ELR (cell line): ENCODE data around the gene ZNF646.

ENCODE experiments used
- DNase-seq: peaks from one replicate; pipeline ENCODE4 v3.0.0-alpha.2; 2015; ENCODE audit warnings: low read depth

The ZNF646 gene, protein sequence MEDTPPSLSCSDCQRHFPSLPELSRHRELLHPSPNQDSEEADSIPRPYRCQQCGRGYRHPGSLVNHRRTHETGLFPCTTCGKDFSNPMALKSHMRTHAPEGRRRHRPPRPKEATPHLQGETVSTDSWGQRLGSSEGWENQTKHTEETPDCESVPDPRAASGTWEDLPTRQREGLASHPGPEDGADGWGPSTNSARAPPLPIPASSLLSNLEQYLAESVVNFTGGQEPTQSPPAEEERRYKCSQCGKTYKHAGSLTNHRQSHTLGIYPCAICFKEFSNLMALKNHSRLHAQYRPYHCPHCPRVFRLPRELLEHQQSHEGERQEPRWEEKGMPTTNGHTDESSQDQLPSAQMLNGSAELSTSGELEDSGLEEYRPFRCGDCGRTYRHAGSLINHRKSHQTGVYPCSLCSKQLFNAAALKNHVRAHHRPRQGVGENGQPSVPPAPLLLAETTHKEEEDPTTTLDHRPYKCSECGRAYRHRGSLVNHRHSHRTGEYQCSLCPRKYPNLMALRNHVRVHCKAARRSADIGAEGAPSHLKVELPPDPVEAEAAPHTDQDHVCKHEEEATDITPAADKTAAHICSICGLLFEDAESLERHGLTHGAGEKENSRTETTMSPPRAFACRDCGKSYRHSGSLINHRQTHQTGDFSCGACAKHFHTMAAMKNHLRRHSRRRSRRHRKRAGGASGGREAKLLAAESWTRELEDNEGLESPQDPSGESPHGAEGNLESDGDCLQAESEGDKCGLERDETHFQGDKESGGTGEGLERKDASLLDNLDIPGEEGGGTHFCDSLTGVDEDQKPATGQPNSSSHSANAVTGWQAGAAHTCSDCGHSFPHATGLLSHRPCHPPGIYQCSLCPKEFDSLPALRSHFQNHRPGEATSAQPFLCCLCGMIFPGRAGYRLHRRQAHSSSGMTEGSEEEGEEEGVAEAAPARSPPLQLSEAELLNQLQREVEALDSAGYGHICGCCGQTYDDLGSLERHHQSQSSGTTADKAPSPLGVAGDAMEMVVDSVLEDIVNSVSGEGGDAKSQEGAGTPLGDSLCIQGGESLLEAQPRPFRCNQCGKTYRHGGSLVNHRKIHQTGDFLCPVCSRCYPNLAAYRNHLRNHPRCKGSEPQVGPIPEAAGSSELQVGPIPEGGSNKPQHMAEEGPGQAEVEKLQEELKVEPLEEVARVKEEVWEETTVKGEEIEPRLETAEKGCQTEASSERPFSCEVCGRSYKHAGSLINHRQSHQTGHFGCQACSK (N-terminal part only)

DNA sequence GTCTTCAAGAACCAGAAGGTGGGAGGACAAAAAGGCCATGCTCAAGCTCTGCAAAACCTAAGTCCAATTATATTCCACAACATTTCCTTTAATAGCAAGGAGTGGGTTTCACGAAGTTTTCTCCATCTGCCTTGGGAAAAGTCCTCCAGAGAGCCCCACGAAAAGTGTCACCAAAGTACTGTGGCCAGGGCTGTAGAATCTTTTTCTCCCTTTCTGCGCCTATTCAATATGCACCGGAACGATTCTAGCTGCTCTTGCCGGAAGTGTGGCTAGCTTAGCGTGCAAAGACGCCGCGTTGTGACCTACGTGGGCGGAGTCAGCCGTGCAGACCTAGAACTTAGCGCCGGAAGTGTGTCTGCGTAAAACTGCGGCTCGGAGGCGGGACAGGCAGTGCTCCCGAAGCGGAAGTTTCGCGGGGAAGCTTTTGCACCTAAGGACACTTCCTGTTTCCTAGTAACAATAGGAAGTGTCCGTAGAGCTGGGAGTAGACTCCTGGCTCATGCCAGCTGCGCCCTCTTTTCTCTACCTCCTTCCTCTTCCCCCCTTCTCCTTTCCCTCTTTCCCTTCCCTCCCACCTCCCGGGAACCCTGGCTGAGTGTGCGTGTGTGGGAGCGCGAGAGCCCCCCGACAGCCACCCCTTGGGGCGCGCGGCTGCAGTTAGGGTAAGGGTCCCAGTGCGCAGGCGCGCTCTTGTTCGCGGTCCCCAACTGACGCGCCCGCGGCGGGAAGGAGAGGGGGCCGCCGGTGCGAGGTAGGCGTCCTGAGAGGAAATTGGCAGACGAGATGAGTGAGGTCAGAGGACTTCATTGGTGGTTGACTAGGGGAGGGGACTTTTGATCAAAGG, at the start of gene ZNF646, which contains the start of gene ZNF668:
Gene ZNF646, plus strand, starts transcription at position 453 of the 844 bp plus-strand sequence. CDS start 1,903 bp downstream, outside the sequence.
Gene ZNF668, minus strand, starts transcription at position 271 of the 844 bp plus-strand sequence. CDS start 9,781 bp downstream, outside the sequence.
- DNase-seq = peak; percentile 100

DNA sequence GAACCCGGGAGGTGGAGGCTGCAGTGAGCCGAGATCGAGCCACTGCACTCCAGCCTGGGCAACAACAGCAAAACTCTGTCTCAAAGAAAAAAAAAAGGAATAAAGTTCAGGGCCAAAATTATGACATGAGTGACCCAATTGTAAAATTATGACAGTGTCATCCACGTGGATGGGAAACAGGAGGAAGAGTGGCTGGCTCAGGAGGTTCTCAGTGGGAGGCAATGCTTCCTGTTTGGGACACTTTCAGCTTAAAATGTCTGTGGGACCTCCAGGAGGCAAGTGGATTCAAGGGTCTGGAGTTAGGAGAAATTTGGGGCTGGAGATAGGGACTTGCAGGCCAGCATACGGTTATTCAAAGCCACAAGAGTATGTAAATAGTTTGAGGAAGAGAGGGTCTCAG, 48.9 kb upstream of the ZNF646 start:
- DNase-seq = no peak

DNA sequence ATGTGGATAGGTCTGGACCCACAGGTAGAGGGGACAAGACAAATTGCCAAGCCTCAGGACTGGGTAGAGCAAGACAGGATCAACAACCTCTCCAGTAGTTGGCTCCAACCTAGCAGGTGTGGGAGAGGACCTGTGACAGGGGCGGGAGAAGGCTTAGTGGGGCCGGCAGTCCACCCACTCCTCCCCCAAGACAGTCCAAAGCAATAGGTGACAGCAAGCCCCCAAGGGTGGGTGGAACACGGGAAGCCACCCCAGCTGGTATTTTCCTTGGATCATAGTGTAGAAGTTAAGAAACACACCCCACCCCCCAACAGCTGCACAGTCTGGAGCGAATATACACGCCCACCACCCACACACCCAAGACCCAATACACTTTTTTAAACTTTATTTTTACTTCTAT, 45.0 kb upstream of the ZNF646 start:
- DNase-seq = no peak

DNA sequence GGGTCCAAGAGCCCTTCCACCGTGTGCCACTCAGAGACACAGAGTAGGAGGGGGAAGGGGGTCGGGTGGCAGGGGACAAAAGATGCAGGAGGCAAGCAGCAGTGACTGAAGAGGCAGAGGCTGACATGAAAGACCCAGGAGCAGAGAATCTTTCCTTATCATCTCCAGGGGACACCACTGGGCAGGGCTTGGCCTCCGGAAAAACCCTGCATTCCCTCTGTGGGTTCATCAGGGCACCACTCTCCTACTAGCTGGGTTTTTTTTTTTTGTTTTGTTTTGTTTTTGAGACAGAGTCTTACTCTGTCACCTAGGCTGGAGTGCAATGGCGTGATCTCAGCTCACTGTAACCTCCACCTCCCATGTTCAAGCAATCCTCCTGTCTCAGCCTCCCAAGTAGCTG, 42.9 kb upstream of the ZNF646 start:
- no peak for DNase-seq

DNA sequence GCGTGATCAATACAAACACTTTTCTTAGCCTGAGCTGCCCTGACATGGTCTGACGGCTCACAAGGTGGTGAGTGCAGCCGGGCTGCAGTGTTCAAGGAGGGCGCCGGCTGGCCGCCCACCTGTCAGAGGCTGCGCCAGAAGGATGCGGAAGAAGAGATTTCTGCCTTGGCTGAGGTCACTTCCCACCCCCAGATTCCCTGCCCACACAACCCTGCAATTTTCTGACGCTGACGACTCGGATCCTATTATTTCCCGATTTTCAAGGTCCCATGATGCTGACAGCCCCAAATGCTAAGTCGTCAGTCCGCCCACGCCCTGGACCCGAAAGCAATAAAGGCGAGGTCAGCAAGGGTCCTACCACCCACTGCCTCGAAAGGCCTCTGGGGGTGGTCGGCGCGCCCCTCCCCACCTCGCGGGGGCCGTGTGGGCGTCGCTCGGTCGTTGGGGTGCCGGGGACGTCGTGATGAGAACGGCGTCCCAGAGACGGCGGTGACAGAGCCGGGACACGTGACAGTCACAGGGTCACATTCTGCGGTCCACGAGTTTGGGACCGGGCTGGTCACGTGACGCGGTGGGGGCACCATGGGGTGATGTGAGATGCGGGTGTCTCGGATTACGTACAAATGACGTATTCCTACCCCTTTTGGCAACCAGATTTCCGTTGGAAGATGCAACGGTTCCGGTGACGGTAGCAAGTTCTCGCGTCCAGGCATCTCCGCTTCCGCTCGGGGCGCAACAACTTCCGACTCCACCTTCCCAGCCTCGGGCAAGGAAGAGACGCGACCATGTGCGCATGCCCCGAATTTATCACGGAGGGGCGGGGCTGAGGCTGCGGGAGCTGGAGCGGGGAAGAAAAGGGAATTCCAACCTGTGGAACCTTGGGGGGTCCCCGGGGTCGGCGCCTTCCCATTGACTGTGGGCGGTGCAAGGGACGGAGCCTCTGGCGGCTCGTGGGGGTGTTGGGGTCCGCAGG, 41.2 kb upstream of the ZNF646 start, which contains the start of gene STX4:
Gene STX4, plus strand, starts transcription at position 823 of the 973 bp plus-strand sequence. CDS start 248 bp downstream, outside the sequence.
- DNase-seq = peak; percentile 98

DNA sequence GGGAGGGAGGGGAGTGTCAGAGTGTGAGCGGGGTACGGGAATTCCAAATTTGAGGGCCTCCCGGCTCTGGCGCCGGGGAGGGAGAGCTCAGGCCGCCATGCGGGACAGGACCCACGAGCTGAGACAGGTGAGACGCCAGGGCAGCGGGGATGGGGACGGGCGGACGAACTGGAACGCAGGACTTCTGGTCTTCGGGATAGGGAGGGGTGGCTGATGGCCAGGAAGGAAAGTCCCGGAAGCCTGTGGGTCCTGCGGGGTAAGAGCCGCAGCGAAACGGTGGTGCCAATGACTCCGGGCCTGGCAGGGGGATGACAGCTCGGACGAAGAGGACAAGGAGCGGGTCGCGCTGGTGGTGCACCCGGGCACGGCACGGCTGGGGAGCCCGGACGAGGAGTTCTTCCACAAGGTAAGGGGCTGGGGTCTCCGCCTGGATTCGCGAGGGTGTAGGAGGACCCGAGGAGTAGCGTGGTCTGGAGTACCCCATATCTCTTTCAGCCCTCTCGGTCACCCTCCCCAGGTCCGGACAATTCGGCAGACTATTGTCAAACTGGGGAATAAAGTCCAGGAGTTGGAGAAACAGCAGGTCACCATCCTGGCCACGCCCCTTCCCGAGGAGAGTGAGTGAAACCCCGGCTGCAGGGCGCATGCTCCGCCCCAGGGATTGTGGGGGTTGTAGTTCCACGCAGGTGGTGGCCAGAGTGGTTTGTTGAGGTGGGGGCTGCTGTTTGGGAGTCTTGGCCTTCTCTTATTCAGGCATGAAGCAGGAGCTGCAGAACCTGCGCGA, 40.3 kb upstream of the ZNF646 start:
- DNase-seq = peak; percentile 88

DNA sequence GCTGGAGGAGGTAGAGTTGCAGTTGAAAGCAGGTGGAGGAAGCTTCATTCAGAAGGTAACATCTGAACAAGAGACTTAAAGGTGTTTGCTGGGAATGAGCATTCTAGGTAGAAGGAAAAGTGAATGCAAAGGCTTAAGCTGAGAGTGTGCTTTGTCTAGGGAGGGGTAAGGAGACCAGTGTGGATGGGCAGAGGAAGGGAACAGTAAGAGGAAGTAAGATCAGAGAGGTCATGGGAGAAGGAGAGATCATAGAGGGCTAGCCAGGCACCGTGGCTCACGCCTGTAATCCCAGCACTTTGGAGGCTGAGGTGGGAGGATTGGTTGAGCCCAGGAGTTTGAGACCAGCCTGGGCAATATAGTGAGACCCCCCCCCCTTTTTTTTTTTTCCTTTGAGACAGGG, 37.5 kb upstream of the ZNF646 start:
- no peak for DNase-seq

DNA sequence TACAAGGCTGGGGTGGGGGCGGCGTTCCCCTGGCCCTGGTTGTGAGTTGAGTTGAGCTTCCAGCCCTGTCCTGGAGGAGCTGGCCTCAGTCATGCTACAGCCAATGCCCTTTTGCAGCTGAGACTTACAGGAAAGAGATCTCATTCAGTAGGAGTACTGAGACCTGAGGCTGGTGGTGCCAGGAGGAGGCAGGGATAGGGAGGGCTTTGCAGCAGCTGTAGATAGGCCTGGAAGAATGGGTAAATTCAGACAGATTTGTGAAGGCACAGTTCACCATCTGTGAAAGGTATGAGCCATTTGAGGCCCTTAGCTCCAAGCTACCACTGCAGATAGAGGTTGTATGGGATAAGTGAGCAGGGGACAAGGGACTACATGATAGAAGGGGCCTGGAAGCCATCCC, 35.2 kb upstream of the ZNF646 start:
- DNase-seq = no peak

DNA sequence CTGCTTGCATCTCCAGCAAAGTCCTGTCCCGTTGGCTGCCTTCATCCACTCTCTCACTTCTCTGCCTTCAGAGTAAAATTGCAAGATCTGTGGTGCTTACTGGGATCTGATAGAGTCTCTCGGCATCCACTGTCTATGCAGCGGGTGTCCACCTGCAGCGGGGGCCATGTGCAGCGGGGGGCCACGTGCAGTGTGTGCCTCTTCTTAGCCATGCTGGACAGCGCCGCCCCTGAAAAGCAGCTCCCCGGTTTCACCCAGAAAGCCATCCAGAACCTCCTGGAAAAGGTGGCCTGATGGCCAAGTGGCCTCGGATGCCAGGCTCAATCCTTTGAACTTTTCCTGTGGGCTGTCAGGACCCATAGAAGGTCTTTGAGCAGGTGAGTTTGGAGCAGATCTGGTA, 31.4 kb upstream of the ZNF646 start:
- no peak for DNase-seq

DNA sequence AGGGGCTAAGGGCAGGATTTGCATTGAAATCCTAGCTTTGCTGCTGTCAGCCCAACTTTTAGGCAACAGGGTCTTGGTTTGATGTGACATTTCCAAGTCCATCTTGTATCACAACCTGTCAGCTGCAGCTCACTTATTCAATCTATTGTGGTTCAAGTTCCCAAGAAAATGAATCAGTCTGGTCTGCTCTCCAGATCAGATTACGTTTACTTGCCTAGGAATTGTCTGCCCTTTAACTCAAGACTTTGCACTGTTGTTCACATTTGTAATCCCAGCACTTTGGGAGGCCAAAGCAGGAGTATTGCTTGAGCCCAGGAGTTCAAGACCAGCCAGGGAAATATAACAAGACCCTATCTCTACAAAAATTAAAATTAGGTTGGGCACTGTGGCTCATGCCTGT, 30.9 kb upstream of the ZNF646 start:
- DNase-seq = no peak

DNA sequence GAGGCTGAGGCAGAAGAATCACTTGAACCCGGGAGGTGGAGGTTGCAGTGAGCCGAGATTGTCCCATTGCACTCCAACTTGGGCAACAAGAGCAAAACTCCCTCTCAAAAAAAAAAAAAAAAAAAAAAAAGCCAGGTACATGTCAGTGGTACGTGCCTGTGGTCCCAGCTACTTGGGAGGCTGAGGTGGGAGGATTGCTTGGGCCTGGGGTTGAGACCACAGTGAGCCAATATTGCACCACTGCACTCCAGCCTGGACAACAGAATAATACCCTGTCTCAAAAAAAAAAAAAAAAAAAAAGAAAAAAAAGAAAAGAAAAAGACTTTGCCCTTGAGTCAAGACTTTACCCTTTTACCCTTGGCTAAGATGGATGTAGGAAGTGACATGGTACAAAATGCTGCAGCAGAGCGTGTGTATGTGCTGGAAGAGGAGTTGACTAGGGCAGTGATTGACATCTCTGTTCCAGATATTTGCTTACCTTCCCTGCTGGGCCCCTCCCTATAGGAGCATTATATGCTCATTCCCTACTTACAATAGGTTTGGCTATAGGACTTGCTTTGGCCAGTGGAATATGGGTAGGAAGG, 30.2 kb upstream of the ZNF646 start:
- no peak for DNase-seq

DNA sequence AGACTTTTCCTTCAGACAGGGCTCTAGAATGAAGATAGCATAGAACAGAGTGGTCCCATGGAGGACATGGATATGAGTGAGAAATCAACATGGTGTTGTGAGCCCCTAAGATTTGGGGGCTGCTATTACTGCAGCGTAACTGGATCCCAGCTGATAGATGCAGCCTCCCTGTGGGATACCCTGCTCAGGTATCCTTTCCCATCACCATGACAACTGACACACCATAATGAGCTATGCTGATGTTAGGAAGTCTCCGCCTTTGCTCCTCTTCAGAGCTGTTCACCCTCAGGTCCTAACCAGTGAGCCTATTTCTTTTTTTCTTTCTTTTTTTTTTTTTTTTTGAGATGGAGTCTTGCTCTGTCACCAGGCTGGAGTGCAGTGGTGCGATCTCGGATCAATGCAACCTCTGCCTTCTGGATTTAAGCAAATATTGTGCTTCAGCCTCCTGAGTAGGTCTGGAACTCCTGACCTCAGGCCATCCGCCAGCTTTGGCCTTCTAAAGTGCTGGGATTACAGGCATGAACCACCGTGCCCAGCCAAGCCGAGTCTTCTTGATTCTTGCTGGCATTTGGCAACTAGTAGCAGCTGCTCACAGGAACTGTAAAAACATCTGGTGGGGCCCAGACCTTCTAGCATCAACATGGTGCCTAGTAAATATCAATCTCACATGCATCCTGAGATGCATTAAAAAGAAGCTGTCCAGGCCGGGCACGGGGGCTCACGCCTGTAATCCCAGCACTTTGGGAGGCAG, 23.8 kb upstream of the ZNF646 start:
- no peak for DNase-seq

DNA sequence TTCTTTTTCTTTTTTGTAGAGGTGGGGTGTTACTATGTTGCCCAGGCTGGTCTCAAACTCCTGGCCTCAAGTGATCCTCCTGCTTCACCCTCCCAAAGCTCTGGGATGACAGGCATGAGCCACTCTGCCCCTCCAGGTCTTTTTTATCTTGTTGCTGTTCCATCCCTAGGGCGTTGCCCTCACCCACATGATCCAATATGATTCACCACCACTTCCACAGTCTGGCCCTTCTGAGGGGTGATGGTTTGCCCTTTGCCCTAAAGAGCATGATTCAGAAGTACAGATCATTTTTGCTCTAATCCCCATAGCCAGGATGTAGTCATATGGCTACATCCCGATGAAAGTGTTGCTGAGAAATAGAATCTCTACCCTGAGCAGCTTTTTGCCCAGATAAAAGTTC, 22.1 kb upstream of the ZNF646 start:
- DNase-seq = peak; percentile 98

DNA sequence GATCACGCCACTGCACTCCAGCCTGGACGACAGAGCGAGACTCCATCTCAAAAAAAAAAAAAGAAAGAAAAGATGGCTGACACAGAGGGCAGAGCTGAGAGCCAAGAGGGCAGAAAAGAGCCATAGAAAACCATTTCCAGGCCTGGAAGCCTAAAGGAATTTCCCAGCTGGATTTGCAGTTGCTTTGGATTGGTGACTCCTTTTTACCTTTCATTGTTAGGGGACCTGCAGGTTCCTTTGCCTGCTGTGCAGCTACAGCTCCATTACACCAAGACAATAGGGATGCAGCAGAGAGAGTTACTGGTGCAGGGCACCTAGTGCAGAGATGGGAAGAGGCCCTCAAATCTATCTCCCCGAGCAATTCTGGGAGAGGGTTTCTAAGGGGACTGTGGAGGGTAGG, 18.6 kb upstream of the ZNF646 start:
- DNase-seq = no peak

DNA sequence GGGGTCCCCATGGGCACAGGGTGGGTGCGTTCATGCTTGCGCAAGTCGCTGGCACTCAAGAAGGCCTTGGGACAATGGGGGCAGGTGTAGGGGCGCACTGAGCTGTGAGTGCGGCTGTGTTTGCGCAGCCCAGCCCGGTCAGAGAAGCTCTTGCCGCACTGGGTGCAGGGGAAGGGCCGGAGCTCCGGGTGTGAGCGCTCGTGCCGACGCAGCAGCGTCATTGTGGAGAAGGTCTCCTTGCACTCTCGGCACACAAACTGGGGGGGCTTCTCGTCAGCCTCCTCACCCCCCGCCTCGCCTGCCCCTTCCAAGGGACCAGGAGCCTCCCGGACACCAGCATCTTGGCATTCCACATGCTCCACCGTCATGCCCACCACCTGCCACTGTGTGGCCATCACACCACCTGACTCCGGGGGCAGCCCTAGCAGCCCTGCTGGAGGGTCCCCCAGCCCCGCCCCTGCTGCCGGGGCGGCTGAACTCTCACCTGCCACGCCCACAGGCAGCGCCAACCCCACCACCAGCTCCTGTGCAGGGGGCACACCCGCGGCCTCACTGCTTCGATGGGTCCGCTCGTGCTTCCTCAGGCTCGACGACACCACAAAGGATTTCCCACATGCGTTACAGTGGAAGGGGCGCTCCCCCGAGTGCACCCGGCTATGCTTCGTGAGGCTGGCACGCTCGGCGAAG, 13.0 kb upstream of the ZNF646 start:
- no peak for DNase-seq

DNA sequence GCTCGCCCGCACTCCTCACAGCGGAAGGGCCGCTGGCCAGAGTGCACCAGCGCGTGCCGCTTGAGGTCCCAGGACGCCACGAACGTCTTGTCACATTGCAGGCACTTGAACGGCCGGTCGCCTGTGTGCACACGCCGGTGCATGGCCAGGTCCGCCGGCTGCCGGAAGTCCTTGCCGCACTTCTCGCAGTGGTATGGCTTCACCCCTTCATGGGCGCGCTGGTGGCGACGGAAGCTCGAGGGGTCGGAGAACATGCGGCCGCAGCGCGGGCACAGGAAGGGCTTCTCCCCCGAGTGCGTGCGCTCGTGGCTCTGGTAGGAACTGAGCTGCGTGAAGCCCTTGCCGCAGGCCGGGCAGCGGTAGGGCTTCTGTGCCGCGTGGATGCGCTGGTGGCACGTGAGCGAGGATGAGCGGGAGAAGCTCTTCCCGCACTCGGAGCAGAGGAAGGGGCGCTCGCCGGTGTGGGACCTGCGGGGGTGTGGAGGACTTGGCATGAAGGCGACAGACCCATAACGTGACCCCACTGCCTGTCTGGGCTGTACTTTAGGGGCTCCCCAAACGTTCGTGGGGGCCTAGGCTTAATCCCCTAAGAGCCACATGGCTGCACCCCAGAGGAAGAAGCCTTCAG, 12.3 kb upstream of the ZNF646 start:
- no peak for DNase-seq

DNA sequence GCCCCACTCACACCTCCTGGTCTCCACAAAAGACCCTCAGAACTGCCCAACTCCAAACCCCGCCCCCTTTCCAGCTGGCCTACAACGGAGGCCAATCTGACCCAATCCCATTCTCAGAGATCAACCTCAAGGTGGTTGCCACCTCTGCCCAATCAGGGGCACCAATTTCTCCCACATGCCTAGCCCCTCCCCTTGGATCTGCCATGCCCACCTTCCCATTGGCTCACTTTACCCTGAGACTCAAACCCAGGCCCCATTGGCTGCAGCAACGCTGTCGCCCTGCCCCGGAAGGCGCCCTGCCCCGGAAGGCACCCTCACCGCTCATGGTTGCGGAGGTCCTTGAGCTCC, 10.8 kb upstream of the ZNF646 start:
- DNase-seq = no peak
